ENCODE measurements around the gene MAD2L2.

MAD2L2 gene

DNA sequence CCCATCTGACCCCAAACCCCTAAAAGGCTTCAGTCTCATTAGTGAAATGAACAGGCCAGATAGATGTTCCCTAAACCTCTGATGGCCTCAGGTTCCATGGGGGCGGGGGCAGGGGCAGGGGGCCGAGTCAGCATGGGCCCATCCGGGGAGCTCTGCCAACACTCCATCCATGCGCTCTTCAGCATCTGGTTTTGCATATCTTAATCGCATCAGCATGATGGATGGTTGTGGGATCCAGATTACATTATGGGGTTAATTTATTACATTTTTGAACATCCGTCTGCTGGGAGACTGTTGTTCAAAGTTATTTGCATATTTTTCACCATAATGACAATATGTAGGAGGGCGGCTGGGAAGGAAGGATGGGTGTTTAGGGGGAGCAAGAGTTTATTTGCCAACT is 3.1 kb upstream of the MAD2L2 start:
- Histone ChIP-seq H3K27ac (no peak overlapping the region), H3K36me3 (replicated peaks) (no peaks in the 10 kb centered on the region), H3K27me3 (replicated peaks) (peaks cover 1% of the 10 kb centered on the region), H3K4me3 (ENCODE audit: low read depth, low read length) (no peak overlapping the region)
- TF ChIP-seq, protein P1, sequence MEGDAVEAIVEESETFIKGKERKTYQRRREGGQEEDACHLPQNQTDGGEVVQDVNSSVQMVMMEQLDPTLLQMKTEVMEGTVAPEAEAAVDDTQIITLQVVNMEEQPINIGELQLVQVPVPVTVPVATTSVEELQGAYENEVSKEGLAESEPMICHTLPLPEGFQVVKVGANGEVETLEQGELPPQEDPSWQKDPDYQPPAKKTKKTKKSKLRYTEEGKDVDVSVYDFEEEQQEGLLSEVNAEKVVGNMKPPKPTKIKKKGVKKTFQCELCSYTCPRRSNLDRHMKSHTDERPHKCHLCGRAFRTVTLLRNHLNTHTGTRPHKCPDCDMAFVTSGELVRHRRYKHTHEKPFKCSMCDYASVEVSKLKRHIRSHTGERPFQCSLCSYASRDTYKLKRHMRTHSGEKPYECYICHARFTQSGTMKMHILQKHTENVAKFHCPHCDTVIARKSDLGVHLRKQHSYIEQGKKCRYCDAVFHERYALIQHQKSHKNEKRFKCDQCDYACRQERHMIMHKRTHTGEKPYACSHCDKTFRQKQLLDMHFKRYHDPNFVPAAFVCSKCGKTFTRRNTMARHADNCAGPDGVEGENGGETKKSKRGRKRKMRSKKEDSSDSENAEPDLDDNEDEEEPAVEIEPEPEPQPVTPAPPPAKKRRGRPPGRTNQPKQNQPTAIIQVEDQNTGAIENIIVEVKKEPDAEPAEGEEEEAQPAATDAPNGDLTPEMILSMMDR (IDR thresholded peaks at IDR 0.05; ENCODE audit: low read depth, low read length, missing control alignments), result no peak
- in situ Hi-C loops (cut with HindIII; ENCODE audit: low pct_ligation_motif_present, low sequenced_read_pairs), result no loop called here
- no peak for DNase-seq

DNA sequence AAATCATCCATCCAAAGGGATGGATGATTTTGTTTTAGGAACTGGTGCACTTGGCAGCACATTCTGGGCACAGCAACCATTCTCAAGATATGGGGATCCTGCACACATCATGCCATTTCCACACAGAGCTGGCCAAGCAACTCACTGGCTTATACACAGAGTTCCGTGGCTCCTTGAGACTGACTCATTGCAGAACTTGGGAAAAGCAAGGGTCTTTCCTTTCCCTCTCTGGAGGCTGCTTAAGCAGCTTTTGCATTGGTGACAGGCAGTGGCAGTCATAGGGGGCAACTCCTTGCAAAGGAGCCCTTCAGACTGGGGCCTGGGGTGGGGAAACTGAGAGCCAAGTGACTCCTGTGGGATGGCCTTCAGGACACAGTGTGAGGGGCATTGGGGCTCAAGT is 1.9 kb upstream of the MAD2L2 start:
- TF ChIP-seq, protein P1 (IDR thresholded peaks at IDR 0.05; ENCODE audit: low read depth, low read length, missing control alignments), result no peak
- Histone ChIP-seq H3K4me3 (ENCODE audit: low read depth, low read length) (no peak overlapping the region), H3K36me3 (replicated peaks) (no peaks in the 10 kb centered on the region), H3K27ac (no peak overlapping the region), H3K27me3 (replicated peaks) (peaks cover 1% of the 10 kb centered on the region)
- in situ Hi-C loops (cut with HindIII; ENCODE audit: low pct_ligation_motif_present, low sequenced_read_pairs), result no loop called here
- DNase-seq, result no peak

DNA sequence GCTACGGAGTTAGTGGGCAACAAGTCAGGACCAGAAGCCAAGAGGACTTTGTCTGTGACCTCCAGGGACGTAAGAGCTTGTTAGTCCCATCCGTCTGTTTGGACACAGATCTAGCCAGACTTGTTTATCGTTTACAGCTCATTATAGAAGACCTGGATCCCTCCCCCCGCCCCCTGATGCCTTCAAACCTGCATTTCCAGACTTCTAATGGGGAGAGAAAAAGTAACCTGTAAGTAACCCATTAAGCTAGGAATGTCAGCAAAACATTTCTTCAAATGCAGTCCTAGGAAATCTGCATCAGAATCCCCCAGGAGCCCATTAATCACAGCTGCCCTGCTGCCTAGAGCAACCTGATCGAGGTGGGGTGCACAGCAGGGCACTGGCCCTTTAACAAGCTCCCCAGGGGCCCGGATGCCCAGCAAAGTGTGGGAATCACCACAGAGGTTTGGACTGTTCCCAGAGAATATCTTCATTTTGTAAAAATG is 1.4 kb upstream of the MAD2L2 start:
- in situ Hi-C loops (cut with HindIII; ENCODE audit: low pct_ligation_motif_present, low sequenced_read_pairs), result no loop called here
- TF ChIP-seq, protein P1 (IDR thresholded peaks at IDR 0.05; ENCODE audit: low read depth, low read length, missing control alignments), result no peak
- no peak overlapping the region for H3K4me3 ChIP-seq (ENCODE audit: low read depth, low read length)

DNA sequence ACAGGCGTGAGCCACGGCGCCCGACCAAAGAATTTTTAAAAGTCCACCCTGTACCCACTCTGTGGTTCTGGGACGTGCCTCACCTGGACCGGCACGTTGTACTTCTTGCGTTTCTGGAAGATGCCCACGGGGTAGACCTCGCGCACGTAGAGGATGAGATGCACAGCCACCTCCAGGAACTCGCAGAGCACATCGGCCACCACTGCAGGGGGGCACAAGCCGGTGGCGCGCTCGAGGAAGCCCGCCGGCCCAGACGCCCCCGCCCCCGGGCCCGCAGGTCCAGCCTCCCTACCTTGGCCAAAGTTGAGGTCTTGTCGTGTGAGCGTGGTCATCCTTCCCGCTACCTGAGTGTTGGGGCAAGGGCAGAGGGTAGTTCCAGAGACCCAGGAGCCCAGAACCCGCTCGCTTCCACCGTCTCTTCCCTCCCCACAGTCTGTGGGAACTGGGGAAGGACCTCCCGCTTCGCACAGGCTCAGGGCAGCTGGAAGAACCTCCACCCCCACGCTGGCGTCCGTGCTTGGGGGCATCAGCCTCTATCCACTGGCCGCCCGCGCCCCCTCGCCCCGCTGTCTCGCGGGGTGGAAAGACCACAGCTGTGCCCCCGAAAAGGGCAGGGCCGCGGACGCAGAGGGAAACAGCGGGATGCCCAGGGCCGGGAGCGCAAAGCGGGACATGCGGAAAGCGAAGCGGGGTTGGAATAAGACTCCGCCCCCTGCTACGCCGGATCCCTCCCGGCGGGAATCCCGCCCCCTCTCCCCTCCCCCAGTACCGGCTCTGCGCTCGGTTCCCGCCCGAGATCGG is 478 bp downstream of the MAD2L2 start:
- in situ Hi-C loops (cut with HindIII; ENCODE audit: low pct_ligation_motif_present, low sequenced_read_pairs), result no loop called here
- Histone ChIP-seq H3K27me3 (replicated peaks) (no peaks in the 10 kb centered on the region), H3K27ac (peak overlapping the region; percentile 49), H3K4me3 (ENCODE audit: low read depth, low read length) (peak overlapping the region; percentile 85), H3K36me3 (replicated peaks) (no peaks in the 10 kb centered on the region)
- TF ChIP-seq, protein P1 (IDR thresholded peaks at IDR 0.05; ENCODE audit: low read depth, low read length, missing control alignments), result no peak
- DNase-seq, result no peak

More for the DNA sequence above, 1.4 kb upstream of the MAD2L2 start:
- DNase-seq, result no peak
- H3K27me3 ChIP-seq (replicated peaks), result no peaks in the 10 kb centered on the region
- no peaks in the 10 kb centered on the region for H3K36me3 ChIP-seq (replicated peaks)
- no peak overlapping the region for H3K27ac ChIP-seq

DNA sequence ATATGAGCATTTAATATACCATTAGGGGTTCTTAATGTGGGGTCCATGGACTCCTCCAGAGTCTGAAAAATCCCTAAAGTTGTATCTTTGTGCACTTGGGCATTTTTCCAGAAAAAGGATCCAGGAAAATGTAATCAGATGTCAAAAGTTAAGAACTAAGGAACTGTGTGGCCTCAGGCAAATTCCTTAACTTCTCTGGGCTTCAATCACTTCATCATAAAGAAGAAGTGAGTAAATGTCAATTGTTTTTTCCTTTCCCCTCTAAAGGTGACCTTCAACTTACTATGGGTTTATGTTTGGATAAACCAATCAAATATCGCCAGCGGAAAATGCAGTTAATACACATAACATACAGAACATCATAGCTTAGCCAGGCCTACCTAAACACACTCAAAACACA is 2.5 kb downstream of the MAD2L2 start:
- peaks cover 3% of the 10 kb centered on the region for H3K36me3 ChIP-seq (replicated peaks)
- no peak overlapping the region for H3K27ac ChIP-seq
- H3K27me3 ChIP-seq (replicated peaks), result no peaks in the 10 kb centered on the region
- TF ChIP-seq, protein P1 (IDR thresholded peaks at IDR 0.05; ENCODE audit: low read depth, low read length, missing control alignments), result no peak
- in situ Hi-C loops (cut with HindIII; ENCODE audit: low pct_ligation_motif_present, low sequenced_read_pairs), result no loop called here
- DNase-seq, result no peak
- H3K4me3 ChIP-seq (ENCODE audit: low read depth, low read length), result no peak overlapping the region
